LNCAP (cell line): Measurements from ENCODE around the gene SHISA8.

ENCODE experiments used
- TF ChIP-seq, protein P1 (sequence below): fragments of 450-650 bp; IDR thresholded peaks from 2 replicates; pipeline ENCODE4 v1.5.1; 2017; ENCODE audit warnings: mild to moderate bottlenecking

The SHISA8 gene

DNA sequence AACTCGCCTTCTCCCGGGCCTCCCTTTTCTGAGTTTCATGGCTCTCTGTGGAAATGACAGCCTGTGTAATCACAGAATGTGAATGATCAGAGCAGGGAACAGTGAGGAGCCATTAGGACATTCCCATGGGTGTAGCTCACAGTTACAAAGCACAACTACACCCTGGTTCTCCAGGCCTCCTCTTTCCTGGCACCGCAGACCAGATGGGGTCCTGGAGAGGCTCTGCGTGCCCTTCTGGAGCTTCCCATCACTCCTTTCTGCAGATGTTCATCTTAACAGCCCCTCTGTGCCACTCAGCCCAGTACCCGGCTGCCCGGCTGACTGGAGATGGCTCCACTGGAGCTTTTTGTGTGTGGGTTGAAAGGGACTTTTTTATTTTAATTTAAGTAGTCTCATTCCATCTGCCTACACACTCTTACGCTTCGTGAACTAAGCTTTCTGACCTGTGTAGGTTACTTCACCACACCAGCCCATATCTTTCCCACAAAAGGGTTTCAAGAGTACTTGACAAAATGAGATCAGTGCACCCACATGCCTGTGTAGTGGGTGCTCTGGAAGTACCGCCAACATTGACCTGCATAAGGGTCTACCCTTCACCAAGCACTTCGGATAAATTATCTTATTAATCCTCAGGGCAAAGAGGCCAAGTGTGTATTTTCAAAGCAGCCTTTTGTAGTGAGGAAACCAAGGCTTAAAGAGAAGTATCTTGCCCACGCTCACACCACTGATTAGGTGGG, 52.2 kb downstream of the SHISA8 start:
- TF ChIP-seq, protein P1, sequence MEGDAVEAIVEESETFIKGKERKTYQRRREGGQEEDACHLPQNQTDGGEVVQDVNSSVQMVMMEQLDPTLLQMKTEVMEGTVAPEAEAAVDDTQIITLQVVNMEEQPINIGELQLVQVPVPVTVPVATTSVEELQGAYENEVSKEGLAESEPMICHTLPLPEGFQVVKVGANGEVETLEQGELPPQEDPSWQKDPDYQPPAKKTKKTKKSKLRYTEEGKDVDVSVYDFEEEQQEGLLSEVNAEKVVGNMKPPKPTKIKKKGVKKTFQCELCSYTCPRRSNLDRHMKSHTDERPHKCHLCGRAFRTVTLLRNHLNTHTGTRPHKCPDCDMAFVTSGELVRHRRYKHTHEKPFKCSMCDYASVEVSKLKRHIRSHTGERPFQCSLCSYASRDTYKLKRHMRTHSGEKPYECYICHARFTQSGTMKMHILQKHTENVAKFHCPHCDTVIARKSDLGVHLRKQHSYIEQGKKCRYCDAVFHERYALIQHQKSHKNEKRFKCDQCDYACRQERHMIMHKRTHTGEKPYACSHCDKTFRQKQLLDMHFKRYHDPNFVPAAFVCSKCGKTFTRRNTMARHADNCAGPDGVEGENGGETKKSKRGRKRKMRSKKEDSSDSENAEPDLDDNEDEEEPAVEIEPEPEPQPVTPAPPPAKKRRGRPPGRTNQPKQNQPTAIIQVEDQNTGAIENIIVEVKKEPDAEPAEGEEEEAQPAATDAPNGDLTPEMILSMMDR, result no peak

DNA sequence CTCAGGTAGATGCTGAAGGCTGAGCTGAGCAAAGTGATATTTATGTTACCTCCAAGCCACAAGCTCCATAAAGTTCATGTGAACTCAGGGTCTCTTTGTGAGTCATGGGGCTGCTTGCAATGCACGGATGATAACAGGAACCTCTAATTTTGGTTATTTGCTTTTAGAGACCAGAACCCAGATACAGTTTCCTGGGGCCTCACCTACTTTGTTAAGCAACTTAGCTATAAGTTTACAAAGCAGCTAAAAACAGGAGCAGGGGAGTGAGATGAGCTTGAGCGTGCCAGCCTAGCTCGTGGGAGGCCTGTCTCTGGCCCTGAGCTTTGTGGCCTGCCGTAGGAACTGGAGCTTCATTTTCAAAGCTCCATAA, 52.7 kb downstream of the SHISA8 start:
- TF ChIP-seq, protein P1, result no peak
